GM23248 (cell line): ENCODE results near the gene ADAM12. TPM values are rescaled to one million over a fixed set of nuclear protein-coding genes. Genes with fewer than 3 reads are reported as not detected.
A peak's percentile ranks its signal among the peaks of the same experiment; 100 is the strongest.

ENCODE experiments used
- DNase-seq: peaks from one replicate; pipeline ENCODE4 v3.0.0-alpha.2; 2015
- H2AFZ ChIP-seq: fragments of 200-600 bp; sonication (generic); 2 replicates; pipeline ENCODE4 v1.6.1; 2016; ENCODE audit warnings: antibody characterized with exemption
- H3F3A ChIP-seq: fragments of 200-600 bp; sonication (generic); 2 replicates; pipeline ENCODE4 v1.6.1; 2016; ENCODE audit warnings: mild to moderate bottlenecking, antibody characterized with exemption, mixed run types; ENCODE audit not compliant: insufficient read depth
- H3K27ac ChIP-seq: fragments of 200-600 bp; sonication (generic); 2 replicates; pipeline ENCODE4 v1.5.1; 2016; ENCODE audit warnings: mild to moderate bottlenecking
- H3K27me3 ChIP-seq: fragments of 200-600 bp; sonication (generic); replicated peaks from 2 replicates; pipeline ENCODE4 v1.6.1; 2016; ENCODE audit warnings: mild to moderate bottlenecking; ENCODE audit not compliant: insufficient read depth
- H3K36me3 ChIP-seq: fragments of 200-600 bp; sonication (generic); 2 replicates; pipeline ENCODE4 v1.6.1; 2016; ENCODE audit warnings: low read depth, mild to moderate bottlenecking
- H3K4me1 ChIP-seq: fragments of 200-600 bp; sonication (generic); 2 replicates; pipeline ENCODE4 v1.6.1; 2016; ENCODE audit warnings: mild to moderate bottlenecking; ENCODE audit not compliant: insufficient read depth
- H3K4me2 ChIP-seq: fragments of 200-600 bp; sonication (generic); one replicate; pipeline ENCODE4 v1.6.1; 2016; ENCODE audit warnings: mild to moderate bottlenecking; ENCODE audit not compliant: unreplicated experiment
- H3K4me3 ChIP-seq: fragments of 200-600 bp; sonication (generic); 2 replicates; pipeline ENCODE4 v1.5.1; 2016; ENCODE audit warnings: mild to moderate bottlenecking
- H3K79me2 ChIP-seq: fragments of 200-600 bp; sonication (generic); 2 replicates; pipeline ENCODE4 v1.6.1; 2016; ENCODE audit warnings: mild to moderate bottlenecking; ENCODE audit not compliant: insufficient read depth
- H3K9ac ChIP-seq: fragments of 200-600 bp; sonication (generic); 2 replicates; pipeline ENCODE4 v1.6.1; 2016; ENCODE audit warnings: mild to moderate bottlenecking
- H3K9me2 ChIP-seq: fragments of 200-600 bp; sonication (generic); 2 replicates; pipeline ENCODE4 v1.6.1; 2016; ENCODE audit warnings: mixed run types, mild to moderate bottlenecking, moderate library complexity; ENCODE audit not compliant: insufficient read depth
- H3K9me3 ChIP-seq: fragments of 200-600 bp; sonication (generic); one replicate; pipeline ENCODE4 v1.6.1; 2017; ENCODE audit warnings: low read depth
- H4K20me1 ChIP-seq: fragments of 200-600 bp; sonication (generic); 2 replicates; pipeline ENCODE4 v1.6.0; 2016; ENCODE audit not compliant: insufficient read depth
- EZH2 ChIP-seq: fragments of 200-600 bp; sonication (generic); IDR thresholded peaks from 2 replicates; pipeline ENCODE4 v1.6.1; 2018; ENCODE audit warnings: antibody characterized with exemption, mild to moderate bottlenecking; ENCODE audit not compliant: insufficient read depth, poor library complexity, severe bottlenecking
- EZH2phosphoT487 ChIP-seq: fragments of 200-600 bp; sonication (generic); IDR thresholded peaks from 2 replicates; pipeline ENCODE4 v1.6.1; 2018; ENCODE audit warnings: antibody characterized with exemption, moderate library complexity, mild to moderate bottlenecking, low read depth; ENCODE audit not compliant: insufficient read depth
- WGBS, 2 experiments: methylation state at CpG; one replicate each; pipeline ENCODE4 v1.1.6; 2015 to 2017; ENCODE audit warnings: low lambda C conversion rate in 2 of 2, low coverage in 1 of 2; ENCODE audit errors: missing lambda C conversion rate in 2 of 2; 5-methylcytosine and 5-hydroxymethylcytosine counted together
- in situ Hi-C: fragments of 300-500 bp; cut with MboI; formaldehyde crosslinking; loops from 2 replicates; pipeline ENCODE4 v1.15.0; 2020
- polyA plus RNA-seq: library from polyadenylated mRNA; unstranded; fragments of >200 nt; fragmentation: Nextera tagmentation; extraction: Ambion mirVana; gene quantifications from 2 replicates; pipeline ENCODE4 v1.2.1, GENCODE V29; 2016
- total RNA-seq: library from RNA; depleted of rRNA; stranded (reverse); fragments of >200 nt; shearing (Covaris generic); gene quantifications from 2 replicates; pipeline ENCODE4 v1.2.3, GENCODE V29; 2014

Gene ADAM12
- total and polyA plus RNA-seq, 2 experiments from 2014 or later = 58.4 to 127 TPM

- no peak overlapping the region for H3K9ac ChIP-seq
- no peaks in the 10 kb centered on the region for H4K20me1 ChIP-seq
- peaks cover 28% of the 10 kb centered on the region for H3F3A ChIP-seq
- no peaks in the 10 kb centered on the region for H3K36me3 ChIP-seq
- DNase-seq = peak; percentile 37
- TF ChIP-seq EZH2phosphoT487 = no peak
- H3K4me2 ChIP-seq = peak overlapping the region; percentile 81
- H3K9me3 ChIP-seq = no peaks in the 10 kb centered on the region
- H2AFZ ChIP-seq = 0 out of 2 replicates have a peak overlapping the region, but pooled peaks have one; percentile 1
- no peaks in the 10 kb centered on the region for H3K27me3 ChIP-seq
- in situ Hi-C loops = no loop called here
- H3K27ac ChIP-seq = peak overlapping the region; percentile 94
- no peaks in the 10 kb centered on the region for H3K79me2 ChIP-seq
- whole genome bisulfite sequencing, 2 experiments = 32 to 47% methylated on average over 4 of the region's 4 CpGs
- H3K4me3 ChIP-seq = no peak overlapping the region
- H3K9me2 ChIP-seq = no peaks in the 10 kb centered on the region
- H3K4me1 ChIP-seq = peaks cover 25% of the 10 kb centered on the region
These were observed 10.6 kb upstream of the ADAM12 start for GRCh38 chr10:126398924-126399323.

GRCh38 chr10:126398383-126398743 is 10.1 kb upstream of the ADAM12 start:
- Histone ChIP-seq H3K79me2 (no peaks in the 10 kb centered on the region), H3K27ac (peak overlapping the region; percentile 94), H3K4me1 (peaks cover 25% of the 10 kb centered on the region), H3K4me3 (peak overlapping the region; percentile 36; the same call in 1 of the 2 replicates), H4K20me1 (no peaks in the 10 kb centered on the region), H2AFZ (no peak overlapping the region), H3F3A (peaks cover 28% of the 10 kb centered on the region), H3K36me3 (no peaks in the 10 kb centered on the region), H3K9ac (peak overlapping the region; percentile 48), H3K9me3 (no peaks in the 10 kb centered on the region), H3K4me2 (peak overlapping the region; percentile 81), H3K9me2 (no peaks in the 10 kb centered on the region), H3K27me3 (no peaks in the 10 kb centered on the region)
- no peak for DNase-seq
- 0 out of 2 replicates have a peak, but pooled peaks have one; percentile 14 for TF ChIP-seq EZH2phosphoT487
- TF ChIP-seq EZH2 = no peak
- WGBS, 2 experiments = 35 to 38% methylated on average over 3 of the region's 3 CpGs
- in situ Hi-C loops = no loop called here

GRCh38 chr10:126397640-126398382 is 9.5 kb upstream of the ADAM12 start:
- Histone ChIP-seq H3K27ac (peak overlapping the region; percentile 94), H3K79me2 (no peaks in the 10 kb centered on the region), H4K20me1 (no peaks in the 10 kb centered on the region), H3K36me3 (no peaks in the 10 kb centered on the region), H3K4me3 (peak overlapping the region; percentile 50), H2AFZ (no peak overlapping the region), H3K4me1 (peaks cover 25% of the 10 kb centered on the region), H3K4me2 (peak overlapping the region; percentile 81), H3K9me2 (no peaks in the 10 kb centered on the region), H3K9me3 (no peaks in the 10 kb centered on the region), H3K27me3 (no peaks in the 10 kb centered on the region), H3F3A (peaks cover 28% of the 10 kb centered on the region), H3K9ac (peak overlapping the region; percentile 74)
- no peak for TF ChIP-seq EZH2
- no peak for TF ChIP-seq EZH2phosphoT487
- DNase-seq = peak; percentile 96
- WGBS, 2 experiments = 0% methylated on average over 4 of the region's 4 CpGs
- in situ Hi-C loops = no loop called here

GRCh38 chr10:126397156-126397555 is 8.9 kb upstream of the ADAM12 start:
- Histone ChIP-seq H3K9me2 (no peaks in the 10 kb centered on the region), H3K4me2 (peak overlapping the region; percentile 81), H3K9ac (peak overlapping the region; percentile 74), H3K4me1 (peaks cover 25% of the 10 kb centered on the region), H4K20me1 (no peaks in the 10 kb centered on the region), H3K4me3 (peak overlapping the region; percentile 50), H3F3A (peaks cover 28% of the 10 kb centered on the region), H3K27ac (peak overlapping the region; percentile 94), H3K79me2 (no peaks in the 10 kb centered on the region), H3K36me3 (no peaks in the 10 kb centered on the region), H2AFZ (no peak overlapping the region), H3K9me3 (no peaks in the 10 kb centered on the region), H3K27me3 (no peaks in the 10 kb centered on the region)
- no peak for TF ChIP-seq EZH2phosphoT487
- no peak for TF ChIP-seq EZH2
- 97 to 99% methylated on average over 3 of the region's 3 CpGs for WGBS, 2 experiments
- no peak for DNase-seq
- in situ Hi-C loops = no loop called here
